Testis (tissue), 3 donors: ENCODE measurements around the gene MALL. TPM values are rescaled to one million over a fixed set of nuclear protein-coding genes. Genes with fewer than 3 reads are reported as not detected.
"Not testable (repeated sequence)": the region's sequence is repeated elsewhere in the genome, so short reads cannot be mapped to it uniquely, and the experiment has no call there.

Source experiments
- DNase-seq: peaks from one replicate; pipeline ENCODE4 v3.0.0-alpha.2; 2019
- H3K27ac ChIP-seq, 2 donors: fragments of 200-600 bp; sonication (generic); one replicate each; pipeline ENCODE4 v1.5.1; 2019
- H3K27me3 ChIP-seq: fragments of 200-600 bp; sonication (generic); one replicate; pipeline ENCODE4 v1.5.1; 2019
- H3K36me3 ChIP-seq: fragments of 200-600 bp; sonication (generic); one replicate; pipeline ENCODE4 v1.5.1; 2017; ENCODE audit warnings: low read depth; ENCODE audit errors: missing control alignments
- H3K4me1 ChIP-seq: fragments of 200-600 bp; sonication (generic); one replicate; pipeline ENCODE4 v1.5.1; 2019
- H3K4me3 ChIP-seq, 2 donors: fragments of 200-600 bp; sonication (generic); one replicate each; pipeline ENCODE4 v1.5.1; 2017 to 2019
- H3K9me3 ChIP-seq: fragments of 200-600 bp; sonication (generic); one replicate; pipeline ENCODE4 v1.5.1; 2017
- WGBS, 2 donors: methylation state at CpG; one replicate each; pipeline ENCODE4 v1.1.5; 2018; 5-methylcytosine and 5-hydroxymethylcytosine counted together
- intact Hi-C: fragments of 100-400 bp; cut with DNase I; formaldehyde crosslinking; loops from one replicate; pipeline ENCODE4 v1.15.1; 2023; ENCODE audit warnings: low total_unique reads
- polyA plus RNA-seq: library from polyadenylated mRNA; stranded (reverse); fragments of 350-450 nt; fragmentation: Illumina TruSeq; extraction: RNeasy Lipid Tissue Mini Kit (QIAGEN cat#74804); gene quantifications from one replicate; pipeline ENCODE4 v1.2.3, GENCODE V29; 2014; ENCODE audit warnings: low read depth, low replicate concordance; ENCODE audit not compliant: insufficient read depth
- total RNA-seq, 2 donors: library from RNA; depleted of rRNA; stranded (reverse); fragments of >200 nt; gene quantifications; one replicate each; pipeline ENCODE4 v1.2.3, GENCODE V29; 2016

The MALL gene
- total and polyA plus RNA-seq, 3 donors from 2014 or later: 7.6 to 17.4 (median 15.0) TPM

GRCh38 chr2:110083757-110084156, 31.9 kb downstream of the MALL start:
- H3K27ac ChIP-seq, H3K36me3 ChIP-seq, DNase-seq, H3K4me1 ChIP-seq, H3K27me3 ChIP-seq, intact Hi-C loops, H3K4me3 ChIP-seq, H3K9me3 ChIP-seq: not testable (repeated sequence)
- WGBS, 2 donors: no CpG with 5 or more reads among the region's 2 CpGs

- H3K27me3 ChIP-seq, H3K27ac ChIP-seq, H3K9me3 ChIP-seq, H3K4me3 ChIP-seq, H3K36me3 ChIP-seq, DNase-seq, H3K4me1 ChIP-seq, intact Hi-C loops: not testable (repeated sequence)
- no CpG with 5 or more reads among the region's 8 CpGs for WGBS, 2 donors
Measured at GRCh38 chr2:110083162-110083561, 32.5 kb downstream of the MALL start.

GRCh38 chr2:110078104-110078503, 37.5 kb downstream of the MALL start:
- H3K9me3 ChIP-seq, H3K4me3 ChIP-seq, H3K27me3 ChIP-seq, intact Hi-C loops, DNase-seq, H3K27ac ChIP-seq, H3K36me3 ChIP-seq, H3K4me1 ChIP-seq: not testable (repeated sequence)
- WGBS, 2 donors: 43% methylated on average over 1 of the region's 4 CpGs; no CpG with 5 or more reads in 1 of the 2 donors

- DNase-seq, H3K27ac ChIP-seq, H3K36me3 ChIP-seq, H3K4me1 ChIP-seq, H3K9me3 ChIP-seq, H3K27me3 ChIP-seq, H3K4me3 ChIP-seq, intact Hi-C loops: not testable (repeated sequence)
- 86% methylated on average over 2 of the region's 4 CpGs; no CpG with 5 or more reads in 1 of the 2 donors for WGBS, 2 donors
Measured at GRCh38 chr2:110075896-110076295, 39.7 kb downstream of the MALL start.

- H3K36me3 ChIP-seq, H3K27ac ChIP-seq, intact Hi-C loops, H3K9me3 ChIP-seq, H3K4me3 ChIP-seq, H3K4me1 ChIP-seq, H3K27me3 ChIP-seq, DNase-seq: not testable (repeated sequence)
- WGBS, 2 donors: 80 to 100% methylated on average over 3 to 4 of the region's 7 CpGs
Measured at GRCh38 chr2:110069869-110070268, 45.8 kb downstream of the MALL start.

- intact Hi-C loops, H3K4me3 ChIP-seq, DNase-seq, H3K4me1 ChIP-seq, H3K36me3 ChIP-seq, H3K27ac ChIP-seq, H3K9me3 ChIP-seq, H3K27me3 ChIP-seq: not testable (repeated sequence)
- 90 to 91% methylated on average over 3 of the region's 3 CpGs for WGBS, 2 donors
Measured at GRCh38 chr2:110068153-110068552, 47.5 kb downstream of the MALL start.

- H3K27me3 ChIP-seq, H3K9me3 ChIP-seq, intact Hi-C loops, DNase-seq, H3K36me3 ChIP-seq, H3K4me3 ChIP-seq, H3K27ac ChIP-seq, H3K4me1 ChIP-seq: not testable (repeated sequence)
- WGBS, 2 donors: no CpG with 5 or more reads among the region's 3 CpGs
Measured at GRCh38 chr2:110062332-110062731, 53.3 kb downstream of the MALL start.

GRCh38 chr2:110060550-110060949, 55.1 kb downstream of the MALL start:
- H3K4me3 ChIP-seq, H3K27me3 ChIP-seq, DNase-seq, H3K36me3 ChIP-seq, H3K27ac ChIP-seq, intact Hi-C loops, H3K9me3 ChIP-seq, H3K4me1 ChIP-seq: not testable (repeated sequence)
- no CpG with 5 or more reads among the region's 2 CpGs for WGBS, 2 donors

- H3K4me1 ChIP-seq, H3K27me3 ChIP-seq, DNase-seq, H3K27ac ChIP-seq, H3K9me3 ChIP-seq, intact Hi-C loops, H3K4me3 ChIP-seq, H3K36me3 ChIP-seq: not testable (repeated sequence)
- no CpG with 5 or more reads among the region's 1 CpG for WGBS, 2 donors
Measured at GRCh38 chr2:110059694-110060358, 55.8 kb downstream of the MALL start.

GRCh38 chr2:110059009-110059693, 56.5 kb downstream of the MALL start:
- H3K4me1 ChIP-seq, H3K36me3 ChIP-seq, H3K27me3 ChIP-seq, H3K4me3 ChIP-seq, H3K9me3 ChIP-seq, H3K27ac ChIP-seq, DNase-seq, intact Hi-C loops: not testable (repeated sequence)
- WGBS, 2 donors: no CpG with 5 or more reads among the region's 11 CpGs

- intact Hi-C loops, DNase-seq, H3K4me1 ChIP-seq, H3K4me3 ChIP-seq, H3K27ac ChIP-seq, H3K9me3 ChIP-seq, H3K36me3 ChIP-seq, H3K27me3 ChIP-seq: not testable (repeated sequence)
Measured at GRCh38 chr2:110058034-110058433, 57.6 kb downstream of the MALL start.

- H3K4me1 ChIP-seq, H3K4me3 ChIP-seq, intact Hi-C loops, H3K36me3 ChIP-seq, H3K27me3 ChIP-seq, DNase-seq, H3K27ac ChIP-seq, H3K9me3 ChIP-seq: not testable (repeated sequence)
- no CpG with 5 or more reads among the region's 8 CpGs for WGBS, 2 donors
Measured at GRCh38 chr2:110055819-110056408, 59.7 kb downstream of the MALL start.
